Pancreas (tissue), 10 donors: Measurements from ENCODE around the gene TAOK3. TPM values are rescaled to one million over a fixed set of nuclear protein-coding genes. Genes with fewer than 3 reads are reported as not detected.
"Not testable (repeated sequence)": the region's sequence is repeated elsewhere in the genome, so short reads cannot be mapped to it uniquely, and the experiment has no call there.

Experiments
- ATAC-seq, 4 donors: fragments of 200-7000 bp; cut with Tn5 transposase; one replicate each; pipeline versions ENCODE4 v1.8.0 to v1.9.1; 2020; ENCODE audit warnings: mild to moderate bottlenecking in 4 of 4, moderate library complexity in 4 of 4
- DNase-seq, 6 donors: peaks; one replicate each; pipeline ENCODE4 v3.0.0-alpha.2; 2020
- FAIRE-seq: peaks from 2 replicates; lab custom pipeline; 2012; peaks lifted over from hg19 to GRCh38; lab: Jason Lieb, UNC
- H3K27ac ChIP-seq, 4 donors: fragments of 200-600 bp; sonication (generic); 1 replicate in 3 of 4; 2 replicates in 1 of 4; pipeline versions ENCODE4 v1.5.0 to v1.8.0; 2020
- H3K27me3 ChIP-seq, 4 donors: fragments of 200-600 bp; one replicate each; pipeline ENCODE4 v1.8.0; 2021
- H3K36me3 ChIP-seq, 3 donors: fragments of 200-600 bp; sonication (generic) in 1 of 3; one replicate each; pipeline versions ENCODE4 v1.5.0 to v1.8.0; 2020 to 2021
- H3K4me1 ChIP-seq, 3 donors: fragments of 200-600 bp; one replicate each; pipeline ENCODE4 v1.8.0; 2021
- H3K4me3 ChIP-seq, 4 donors: fragments of 200-600 bp; sonication (generic) in 2 of 4; one replicate each; pipeline versions ENCODE4 v1.5.0 to v1.8.0; 2020 to 2021
- H3K9me3 ChIP-seq, 4 donors: fragments of 200-600 bp; one replicate each; pipeline ENCODE4 v1.8.0; 2021
- WGBS, 2 donors: extraction: QIAGEN DNeasy Blood & Tissue Kit; methylation state at CpG; one replicate each; pipeline ENCODE4 v1.1.7; 2013; 5-methylcytosine and 5-hydroxymethylcytosine counted together
- intact Hi-C, 3 donors: fragments of 100-400 bp; cut with DNase I; formaldehyde crosslinking; loops; one replicate each; pipeline versions ENCODE4 v1.11.1 to v1.14.2; 2022
- polyA plus RNA-seq, 2 donors: library from polyadenylated mRNA; stranded (reverse); fragments of 200-250 nt; gene quantifications; one replicate each; pipeline ENCODE4 v1.2.3, GENCODE V29; 2013
- total RNA-seq, 6 donors: library from RNA; stranded (reverse); fragmentation: NEBNext Ultra II Directional in 4 of 6; extraction: Animal tissue kit (Norgen Biotek cat#: 25700) in 4 of 6; gene quantifications; one replicate each; pipeline versions ENCODE4 v1.2.1 to v1.2.4, GENCODE V29; 2021 to 2023
- TF ChIP-seq, protein P1 (sequence below), 4 donors: fragments of 200-600 bp; sonication (generic) in 3 of 4; IDR thresholded peaks; one replicate each; pipeline versions ENCODE4 v1.5.0 to v1.8.0; 2021; ENCODE audit warnings: antibody characterized with exemption in 4 of 4
- donor health status: healthy with polysubstance abuse.
- donor health status: DM: no; HTN: no; CAD: no; lungs with moderate emphysema.
- donor health status: DM: no; HTN: no; CAD: no.
- donor health status: control.
- donor health status: control.
- donor health status: Bipolar disorder and iron deficiency.
- donor health status: DM: yes; HTN: yes; CAD: no.
- donor health status: DM: no; HTN: no; CAD: no.
- donor health status: DM: no; HTN: no; CAD: no.
- donor health status: DM: yes; HTN: yes; CAD: no.

The TAOK3 gene
- total and polyA plus RNA-seq, 8 donors, result 7.9 to 21.0 (median 11.4) TPM

DNA sequence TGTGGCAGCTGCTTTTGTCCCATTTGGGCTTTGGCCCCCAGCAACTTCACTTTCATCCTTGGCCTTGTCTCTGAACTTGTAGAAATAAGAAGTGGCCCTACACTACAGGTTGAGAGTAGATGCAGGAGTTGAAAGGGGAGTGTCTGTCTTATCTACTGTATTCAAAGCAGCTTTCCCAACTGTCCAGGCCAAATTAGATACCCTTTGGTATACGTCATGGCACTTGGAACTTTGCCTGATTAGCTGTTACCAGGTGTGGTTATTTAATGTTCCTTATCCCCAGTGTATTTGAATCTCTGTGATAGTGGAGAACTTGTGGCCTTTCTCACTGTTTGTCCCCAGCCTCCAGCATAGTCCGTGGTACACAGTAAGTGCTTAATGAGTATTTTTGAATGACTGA lies 37.1 kb upstream of the TAOK3 start:
- FAIRE-seq (no peak), ATAC-seq (peak in 3 of 4 donors; percentile 59 to 81 (median 72)), DNase-seq (peak in 1 of 6 donors; percentile 16)
- no peak overlapping the region for H3K4me3 ChIP-seq
- no peaks in the 10 kb centered on the region for H3K27me3 ChIP-seq
- TF ChIP-seq, protein P1, sequence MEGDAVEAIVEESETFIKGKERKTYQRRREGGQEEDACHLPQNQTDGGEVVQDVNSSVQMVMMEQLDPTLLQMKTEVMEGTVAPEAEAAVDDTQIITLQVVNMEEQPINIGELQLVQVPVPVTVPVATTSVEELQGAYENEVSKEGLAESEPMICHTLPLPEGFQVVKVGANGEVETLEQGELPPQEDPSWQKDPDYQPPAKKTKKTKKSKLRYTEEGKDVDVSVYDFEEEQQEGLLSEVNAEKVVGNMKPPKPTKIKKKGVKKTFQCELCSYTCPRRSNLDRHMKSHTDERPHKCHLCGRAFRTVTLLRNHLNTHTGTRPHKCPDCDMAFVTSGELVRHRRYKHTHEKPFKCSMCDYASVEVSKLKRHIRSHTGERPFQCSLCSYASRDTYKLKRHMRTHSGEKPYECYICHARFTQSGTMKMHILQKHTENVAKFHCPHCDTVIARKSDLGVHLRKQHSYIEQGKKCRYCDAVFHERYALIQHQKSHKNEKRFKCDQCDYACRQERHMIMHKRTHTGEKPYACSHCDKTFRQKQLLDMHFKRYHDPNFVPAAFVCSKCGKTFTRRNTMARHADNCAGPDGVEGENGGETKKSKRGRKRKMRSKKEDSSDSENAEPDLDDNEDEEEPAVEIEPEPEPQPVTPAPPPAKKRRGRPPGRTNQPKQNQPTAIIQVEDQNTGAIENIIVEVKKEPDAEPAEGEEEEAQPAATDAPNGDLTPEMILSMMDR (IDR thresholded peaks at IDR 0.05), result no peak
- no peaks in the 10 kb centered on the region for H3K9me3 ChIP-seq
- no peak overlapping the region for H3K27ac ChIP-seq
- intact Hi-C loops, result no loop called here
- WGBS, 2 donors, result 25 to 30% methylated on average over 2 of the region's 2 CpGs
- H3K36me3 ChIP-seq, result peaks cover 0 to 41% (median 13%) of the 10 kb centered on the region in 3 donors
- no peaks in the 10 kb centered on the region for H3K4me1 ChIP-seq

DNA sequence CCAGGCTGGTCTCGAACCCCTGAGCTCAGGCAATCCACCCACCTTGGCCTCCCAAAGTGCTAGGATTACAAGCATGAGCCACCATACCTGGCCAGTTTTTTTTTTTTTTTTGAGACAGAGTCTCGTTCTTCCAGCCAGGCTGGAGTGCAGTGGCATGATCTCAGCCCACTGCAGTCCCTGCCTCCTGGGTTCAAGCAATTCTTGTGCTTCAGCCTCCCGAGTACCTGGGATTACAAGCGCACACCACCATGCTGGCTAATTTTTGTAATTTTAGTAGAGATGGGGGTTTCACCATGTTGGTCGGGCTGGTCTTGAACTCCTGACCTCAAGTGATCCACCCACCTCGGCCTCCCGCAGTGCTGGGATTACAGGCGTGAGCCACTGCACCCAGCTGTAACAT lies 35.5 kb upstream of the TAOK3 start:
- H3K4me3 ChIP-seq, FAIRE-seq, ATAC-seq, H3K27ac ChIP-seq, H3K9me3 ChIP-seq, DNase-seq, H3K27me3 ChIP-seq, intact Hi-C loops, H3K4me1 ChIP-seq: not testable (repeated sequence)
- H3K36me3 ChIP-seq, result peaks cover 0 to 38% (median 15%) of the 10 kb centered on the region in 3 donors
- 87 to 98% methylated on average over 8 of the region's 8 CpGs for WGBS, 2 donors

DNA sequence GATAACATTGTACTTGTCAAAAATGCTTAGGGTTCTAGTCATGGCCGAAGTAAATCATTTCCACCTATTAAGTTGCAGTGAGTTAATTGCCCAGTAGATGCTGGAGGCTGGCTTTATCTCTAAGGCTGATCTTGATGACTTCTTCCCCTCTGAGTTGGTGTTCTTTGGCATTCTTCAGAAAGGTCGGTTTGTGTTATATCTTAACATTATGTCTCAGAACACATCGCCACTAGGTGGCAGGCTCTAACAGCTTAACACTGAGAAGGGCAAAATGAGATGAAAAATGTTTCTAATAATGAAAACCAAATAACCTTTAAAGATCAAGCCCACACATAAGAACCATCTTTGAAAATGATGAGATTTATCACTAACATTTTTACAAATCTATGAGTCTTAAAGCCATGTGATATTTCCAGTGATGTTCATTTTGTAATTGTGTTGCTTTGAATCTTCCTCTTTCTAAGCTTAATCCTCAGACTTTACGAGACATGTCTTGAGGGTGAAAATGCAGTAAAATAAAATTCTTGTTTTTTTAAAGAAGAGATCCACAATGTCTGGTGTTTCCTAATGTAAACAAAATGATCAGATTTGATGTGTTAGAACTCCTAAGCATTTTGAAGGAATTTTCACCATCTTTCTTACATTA lies 32.3 kb upstream of the TAOK3 start:
- Histone ChIP-seq H3K36me3 (peaks cover 0 to 36% (median 19%) of the 10 kb centered on the region in 3 donors), H3K4me1 (no peaks in the 10 kb centered on the region), H3K27ac (no peak overlapping the region), H3K4me3 (no peak overlapping the region), H3K27me3 (no peaks in the 10 kb centered on the region), H3K9me3 (no peaks in the 10 kb centered on the region)
- peak; percentile 71 for FAIRE-seq
- intact Hi-C loops, result no loop called here
- DNase-seq, result peak in 4 of 6 donors; percentile 30 to 66 (median 54)
- 41 to 44% methylated on average over 4 of the region's 4 CpGs for WGBS, 2 donors
- TF ChIP-seq, protein P1 (IDR thresholded peaks at IDR 0.05), result peak; percentile 25 to 77 (median 54)
- peak; percentile 40 to 84 (median 76) for ATAC-seq

DNA sequence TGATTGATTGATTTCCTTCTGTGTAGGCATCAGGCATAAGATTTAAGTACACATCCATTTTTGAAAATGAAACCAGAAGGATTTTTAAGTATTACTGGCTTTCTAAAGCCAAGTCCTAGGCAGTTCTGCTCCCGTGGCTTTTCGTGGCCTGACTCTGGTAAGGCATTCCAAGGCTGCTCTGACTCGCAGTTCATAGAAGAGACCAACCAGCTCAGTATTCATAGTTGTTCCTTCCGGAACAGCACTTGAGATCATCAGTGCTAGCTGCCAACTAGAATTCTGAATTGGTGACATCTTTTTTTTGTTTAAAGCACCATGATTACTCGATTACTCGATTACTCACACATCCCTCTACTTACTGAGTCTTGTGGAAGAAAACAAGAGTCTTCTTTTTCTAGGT lies 29.5 kb upstream of the TAOK3 start:
- ATAC-seq, result no peak
- WGBS, 2 donors, result 85 to 94% methylated on average over 6 of the region's 6 CpGs
- H3K36me3 ChIP-seq, result peaks cover 0 to 54% (median 19%) of the 10 kb centered on the region in 3 donors
- FAIRE-seq, result no peak
- no peak for DNase-seq
- H3K4me3 ChIP-seq, result no peak overlapping the region
- intact Hi-C loops, result no loop called here
- no peaks in the 10 kb centered on the region for H3K27me3 ChIP-seq
- H3K27ac ChIP-seq, result no peak overlapping the region
- TF ChIP-seq, protein P1 (IDR thresholded peaks at IDR 0.05), result no peak
- H3K4me1 ChIP-seq, result no peaks in the 10 kb centered on the region
- no peaks in the 10 kb centered on the region for H3K9me3 ChIP-seq

DNA sequence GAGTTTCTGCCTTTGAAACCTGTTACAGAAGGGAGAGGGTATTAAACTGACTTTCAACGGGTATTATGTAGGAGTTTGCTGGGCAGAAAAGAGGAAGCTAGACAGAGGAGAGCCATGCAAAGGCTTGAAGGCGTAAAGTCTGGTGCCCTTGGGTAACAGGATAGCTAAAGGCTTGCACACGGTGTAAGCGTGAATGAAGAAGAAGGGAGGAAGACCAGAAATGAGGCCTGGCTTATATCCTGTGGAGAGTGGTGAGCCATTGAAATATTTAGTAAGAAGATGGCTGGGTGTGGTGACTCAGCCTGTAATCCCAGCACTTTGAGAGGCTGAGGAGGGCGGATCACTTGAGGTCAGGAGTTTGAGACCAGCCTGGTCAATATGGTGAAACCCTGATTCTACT lies 26.2 kb upstream of the TAOK3 start:
- H3K27ac ChIP-seq, result no peak overlapping the region
- TF ChIP-seq, protein P1 (IDR thresholded peaks at IDR 0.05), result no peak
- no peak overlapping the region for H3K4me3 ChIP-seq
- DNase-seq, result no peak
- WGBS, 2 donors, result 92 to 97% methylated on average over 5 of the region's 5 CpGs
- H3K36me3 ChIP-seq, result peaks cover 0 to 58% (median 17%) of the 10 kb centered on the region in 3 donors
- intact Hi-C loops, result no loop called here
- H3K27me3 ChIP-seq, result no peaks in the 10 kb centered on the region
- no peak for FAIRE-seq
- no peaks in the 10 kb centered on the region for H3K9me3 ChIP-seq
- ATAC-seq, result no peak
- no peaks in the 10 kb centered on the region for H3K4me1 ChIP-seq
